ENCODE data around the gene TAF15.

The TAF15 gene

DNA sequence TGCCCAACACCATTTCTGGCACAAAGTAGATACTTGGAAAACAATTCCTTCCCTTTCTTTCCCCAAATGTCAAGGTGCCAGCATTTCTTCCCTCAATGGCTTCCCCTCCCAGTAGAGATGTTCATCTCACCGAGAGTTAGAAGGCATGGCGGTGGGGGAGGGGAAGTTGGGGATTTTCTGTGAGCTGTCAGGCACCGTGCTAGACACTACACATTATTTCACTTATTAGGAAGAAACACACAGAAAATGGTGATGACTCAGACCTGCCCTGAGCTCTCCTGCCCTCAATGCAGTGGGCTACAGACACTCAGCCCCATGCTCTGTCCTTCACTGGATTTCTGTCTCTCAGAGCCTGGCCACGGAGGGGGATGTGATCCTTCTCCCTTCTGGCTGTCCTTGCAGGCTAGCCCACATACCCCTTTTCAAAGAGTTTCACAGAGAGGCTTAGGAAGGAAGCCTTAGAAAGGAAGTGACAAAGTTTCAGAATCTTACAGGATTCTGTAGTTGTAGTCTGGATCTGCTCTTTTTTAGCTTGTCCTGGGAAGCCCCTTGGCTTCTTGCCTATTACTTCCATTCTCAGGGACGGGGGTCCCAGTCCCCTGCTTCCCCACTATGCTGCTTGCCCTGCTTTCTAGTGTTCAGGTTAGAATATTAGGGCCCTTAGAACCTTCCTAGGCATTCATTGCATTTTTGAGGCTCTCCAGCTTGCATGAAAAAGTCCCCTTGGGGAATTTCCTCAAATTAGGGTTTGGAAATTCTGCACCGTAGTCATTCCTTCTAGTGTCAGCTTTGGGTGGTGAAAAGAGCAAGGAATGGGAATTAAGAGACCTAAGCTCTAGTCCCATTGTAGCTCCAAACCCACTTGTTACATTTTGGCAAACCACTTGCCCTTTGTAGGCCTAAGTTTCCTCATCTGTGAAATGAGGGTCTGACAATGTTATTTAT, 83.1 kb downstream of the TAF15 start:
- no peak overlapping the region for H2AFZ ChIP-seq (ENCODE audit: low read length)
- H3F3A ChIP-seq (ENCODE audit: insufficient read depth, low read length): no peaks in the 10 kb centered on the region
- H3K4me3 ChIP-seq (ENCODE audit: low read depth, low read length, poor library complexity, severe bottlenecking): no peak overlapping the region
- no peaks in the 10 kb centered on the region for H3K27me3 ChIP-seq (ENCODE audit: insufficient read depth, low read length)
- H3K9me2 ChIP-seq (ENCODE audit: low read depth, low read length): no peaks in the 10 kb centered on the region
- H4K20me1 ChIP-seq (ENCODE audit: insufficient read depth, low read length): no peaks in the 10 kb centered on the region
- no peak overlapping the region for H3K4me2 ChIP-seq (ENCODE audit: low read length)
- TF ChIP-seq EZH2 (IDR thresholded peaks at IDR 0.05; ENCODE audit: borderline replicate concordance, low read length): no peak
- TF ChIP-seq, protein P1, sequence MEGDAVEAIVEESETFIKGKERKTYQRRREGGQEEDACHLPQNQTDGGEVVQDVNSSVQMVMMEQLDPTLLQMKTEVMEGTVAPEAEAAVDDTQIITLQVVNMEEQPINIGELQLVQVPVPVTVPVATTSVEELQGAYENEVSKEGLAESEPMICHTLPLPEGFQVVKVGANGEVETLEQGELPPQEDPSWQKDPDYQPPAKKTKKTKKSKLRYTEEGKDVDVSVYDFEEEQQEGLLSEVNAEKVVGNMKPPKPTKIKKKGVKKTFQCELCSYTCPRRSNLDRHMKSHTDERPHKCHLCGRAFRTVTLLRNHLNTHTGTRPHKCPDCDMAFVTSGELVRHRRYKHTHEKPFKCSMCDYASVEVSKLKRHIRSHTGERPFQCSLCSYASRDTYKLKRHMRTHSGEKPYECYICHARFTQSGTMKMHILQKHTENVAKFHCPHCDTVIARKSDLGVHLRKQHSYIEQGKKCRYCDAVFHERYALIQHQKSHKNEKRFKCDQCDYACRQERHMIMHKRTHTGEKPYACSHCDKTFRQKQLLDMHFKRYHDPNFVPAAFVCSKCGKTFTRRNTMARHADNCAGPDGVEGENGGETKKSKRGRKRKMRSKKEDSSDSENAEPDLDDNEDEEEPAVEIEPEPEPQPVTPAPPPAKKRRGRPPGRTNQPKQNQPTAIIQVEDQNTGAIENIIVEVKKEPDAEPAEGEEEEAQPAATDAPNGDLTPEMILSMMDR (IDR thresholded peaks at IDR 0.05; ENCODE audit: low read length): no peak
- H3K27ac ChIP-seq (ENCODE audit: low read depth, low read length, poor library complexity, severe bottlenecking): no peak overlapping the region
- H3K36me3 ChIP-seq (ENCODE audit: insufficient read depth, low read length): no peaks in the 10 kb centered on the region
- H3K4me1 ChIP-seq (ENCODE audit: insufficient read depth, low read length, severe bottlenecking): no peaks in the 10 kb centered on the region
- no peaks in the 10 kb centered on the region for H3K79me2 ChIP-seq (ENCODE audit: insufficient read depth, low read length)
- no peak overlapping the region for H3K9ac ChIP-seq (ENCODE audit: low read length)
- no peaks in the 10 kb centered on the region for H3K9me3 ChIP-seq (ENCODE audit: low read length)

DNA sequence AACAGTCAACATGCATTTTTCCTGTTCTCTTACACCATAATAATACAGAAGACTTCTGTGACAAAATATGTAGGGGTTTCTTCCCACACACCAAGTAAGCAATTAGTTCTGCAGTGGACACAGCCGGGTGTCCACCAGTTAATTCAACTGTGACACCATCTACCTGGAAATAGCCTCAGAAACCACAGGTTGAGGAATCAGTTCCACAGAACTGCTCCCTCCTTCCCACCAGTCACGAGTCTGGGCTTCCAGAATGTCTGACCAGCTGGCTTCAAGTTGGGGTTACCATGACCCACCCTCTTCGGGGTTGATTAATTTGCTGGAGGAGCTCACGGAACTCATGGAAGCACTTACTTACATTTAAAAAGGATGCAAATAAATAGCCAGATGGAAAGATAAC, 84.5 kb downstream of the TAF15 start:
- no peak for TF ChIP-seq EZH2 (IDR thresholded peaks at IDR 0.05; ENCODE audit: borderline replicate concordance, low read length)
- TF ChIP-seq, protein P1 (IDR thresholded peaks at IDR 0.05; ENCODE audit: low read length): no peak
- Histone ChIP-seq H4K20me1 (ENCODE audit: insufficient read depth, low read length) (no peaks in the 10 kb centered on the region), H3K4me2 (ENCODE audit: low read length) (no peak overlapping the region), H3F3A (ENCODE audit: insufficient read depth, low read length) (no peaks in the 10 kb centered on the region), H3K36me3 (ENCODE audit: insufficient read depth, low read length) (no peaks in the 10 kb centered on the region), H2AFZ (ENCODE audit: low read length) (no peak overlapping the region), H3K79me2 (ENCODE audit: insufficient read depth, low read length) (no peaks in the 10 kb centered on the region), H3K4me3 (ENCODE audit: low read depth, low read length, poor library complexity, severe bottlenecking) (no peak overlapping the region), H3K9me2 (ENCODE audit: low read depth, low read length) (no peaks in the 10 kb centered on the region), H3K9me3 (ENCODE audit: low read length) (no peaks in the 10 kb centered on the region), H3K4me1 (ENCODE audit: insufficient read depth, low read length, severe bottlenecking) (no peaks in the 10 kb centered on the region), H3K27me3 (ENCODE audit: insufficient read depth, low read length) (no peaks in the 10 kb centered on the region), H3K27ac (ENCODE audit: low read depth, low read length, poor library complexity, severe bottlenecking) (no peak overlapping the region), H3K9ac (ENCODE audit: low read length) (no peak overlapping the region)

DNA sequence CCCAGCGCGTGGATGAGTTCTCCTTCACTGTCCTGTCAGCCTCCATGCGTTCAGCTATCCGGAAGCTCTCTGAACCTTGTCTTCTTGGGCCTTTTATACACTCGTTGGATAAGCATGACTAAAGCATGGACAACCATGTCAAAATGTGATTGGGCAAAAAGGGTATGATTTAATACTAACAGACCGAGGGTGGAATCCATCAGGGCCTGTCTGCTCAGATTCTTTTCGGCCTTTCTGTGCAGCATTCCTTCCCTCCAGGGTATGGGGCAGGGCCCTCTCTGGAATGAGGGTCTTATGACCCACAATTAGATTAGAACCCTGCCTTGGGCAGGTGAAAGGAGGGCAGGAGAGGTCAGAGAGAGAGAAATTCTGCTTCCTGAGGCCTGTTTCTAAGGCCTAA, 84.9 kb downstream of the TAF15 start:
- H3K9me2 ChIP-seq (ENCODE audit: low read depth, low read length): no peaks in the 10 kb centered on the region
- no peaks in the 10 kb centered on the region for H4K20me1 ChIP-seq (ENCODE audit: insufficient read depth, low read length)
- TF ChIP-seq EZH2 (IDR thresholded peaks at IDR 0.05; ENCODE audit: borderline replicate concordance, low read length): no peak
- TF ChIP-seq, protein P1 (IDR thresholded peaks at IDR 0.05; ENCODE audit: low read length): no peak
- no peaks in the 10 kb centered on the region for H3K4me1 ChIP-seq (ENCODE audit: insufficient read depth, low read length, severe bottlenecking)
- no peak overlapping the region for H3K27ac ChIP-seq (ENCODE audit: low read depth, low read length, poor library complexity, severe bottlenecking)
- H3K36me3 ChIP-seq (ENCODE audit: insufficient read depth, low read length): no peaks in the 10 kb centered on the region
- H2AFZ ChIP-seq (ENCODE audit: low read length): no peak overlapping the region
- H3K9me3 ChIP-seq (ENCODE audit: low read length): no peaks in the 10 kb centered on the region
- no peaks in the 10 kb centered on the region for H3K27me3 ChIP-seq (ENCODE audit: insufficient read depth, low read length)
- H3K4me3 ChIP-seq (ENCODE audit: low read depth, low read length, poor library complexity, severe bottlenecking): no peak overlapping the region
- H3F3A ChIP-seq (ENCODE audit: insufficient read depth, low read length): no peaks in the 10 kb centered on the region
- no peak overlapping the region for H3K4me2 ChIP-seq (ENCODE audit: low read length)
- H3K9ac ChIP-seq (ENCODE audit: low read length): no peak overlapping the region
- H3K79me2 ChIP-seq (ENCODE audit: insufficient read depth, low read length): no peaks in the 10 kb centered on the region

All from OCI-LY1 (cell line).